ENCODE results near the gene RNU5B-1.
"Not testable (repeated sequence)": the region's sequence is repeated elsewhere in the genome, so short reads cannot be mapped to it uniquely, and the experiment has no call there.

Gene RNU5B-1

DNA sequence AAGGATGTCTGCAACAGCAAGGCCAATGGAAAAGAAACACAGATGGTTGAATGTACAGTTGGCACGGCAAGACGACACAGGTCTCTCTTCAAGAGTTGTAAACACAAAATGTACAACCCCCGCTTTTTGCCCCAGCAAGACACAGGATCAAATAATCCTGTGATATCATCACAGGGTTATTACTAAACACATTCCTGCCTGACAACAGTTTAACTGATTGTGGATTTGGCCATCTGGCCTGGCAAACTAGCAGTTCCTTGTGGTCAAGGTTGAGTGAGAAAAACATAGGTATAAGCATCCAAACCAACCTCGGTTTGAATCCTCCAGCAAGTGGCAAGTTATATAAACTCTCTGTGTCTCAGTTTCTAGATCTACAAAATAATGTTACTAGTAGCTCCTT is 41.2 kb upstream of the RNU5B-1 start:
- DNase-seq (ENCODE audit: low read depth, low spot score), result no peak
- no peak overlapping the region for H3K9ac ChIP-seq (ENCODE audit: insufficient read length, low read depth)
- no peaks in the 10 kb centered on the region for H3K27me3 ChIP-seq (ENCODE audit: insufficient read depth, insufficient read length)
- H3K36me3 ChIP-seq (ENCODE audit: insufficient read depth, insufficient read length, low read length), result peaks cover 16% of the 10 kb centered on the region
- no peaks in the 10 kb centered on the region for H3K9me3 ChIP-seq (ENCODE audit: insufficient read depth, low read length)
- TF ChIP-seq ZNF274 (IDR thresholded peaks at IDR 0.05; ENCODE audit: low read depth, low read length) (no peak), SUZ12 (IDR thresholded peaks at IDR 0.05; ENCODE audit: extremely low read depth, insufficient read depth, insufficient read length) (no peak), YY1 (IDR thresholded peaks at IDR 0.05; ENCODE audit: insufficient read depth, insufficient read length) (no peak)
- H3K4me1 ChIP-seq (ENCODE audit: insufficient read depth, insufficient read length), result peaks cover 9% of the 10 kb centered on the region
- no peak overlapping the region for H3K4me3 ChIP-seq (ENCODE audit: insufficient read length, low read depth)

DNA sequence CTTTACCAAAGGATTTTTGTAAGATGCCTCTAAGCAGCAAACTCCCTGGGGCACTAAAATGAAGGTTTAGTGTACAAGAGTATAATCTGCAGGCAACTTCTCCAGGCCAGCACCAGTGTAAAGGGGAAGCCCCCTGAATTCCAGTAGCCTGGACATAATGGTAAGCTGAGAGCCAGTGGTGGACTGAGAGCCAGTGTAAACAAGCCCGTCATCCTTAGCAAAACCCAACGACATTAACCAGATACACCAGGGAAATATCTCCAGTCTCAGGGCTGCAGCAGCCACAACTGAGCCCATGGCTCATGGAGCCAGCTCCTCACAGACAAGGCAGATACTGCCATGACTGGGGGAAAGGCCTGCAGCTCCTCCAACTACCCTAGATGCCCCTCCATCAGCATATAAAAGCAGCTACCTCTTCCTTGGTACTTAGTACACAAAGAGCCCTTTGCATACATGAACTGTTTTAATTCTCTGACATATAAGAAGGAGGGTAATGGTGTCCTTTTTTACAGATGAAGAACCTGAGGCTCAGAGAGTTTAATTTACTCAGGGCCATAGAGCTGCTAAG is 39.5 kb upstream of the RNU5B-1 start:
- Histone ChIP-seq H3K4me3 (ENCODE audit: insufficient read length, low read depth) (no peak overlapping the region), H3K9ac (ENCODE audit: insufficient read length, low read depth) (no peak overlapping the region), H3K9me3 (ENCODE audit: insufficient read depth, low read length) (no peaks in the 10 kb centered on the region), H3K4me1 (ENCODE audit: insufficient read depth, insufficient read length) (peaks cover 9% of the 10 kb centered on the region), H3K36me3 (ENCODE audit: insufficient read depth, insufficient read length, low read length) (peaks cover 16% of the 10 kb centered on the region), H3K27me3 (ENCODE audit: insufficient read depth, insufficient read length) (no peaks in the 10 kb centered on the region)
- TF ChIP-seq SUZ12 (IDR thresholded peaks at IDR 0.05; ENCODE audit: extremely low read depth, insufficient read depth, insufficient read length) (no peak), ZNF274 (IDR thresholded peaks at IDR 0.05; ENCODE audit: low read depth, low read length) (no peak), YY1 (IDR thresholded peaks at IDR 0.05; ENCODE audit: insufficient read depth, insufficient read length) (no peak)
- DNase-seq (ENCODE audit: low read depth, low spot score), result no peak

- no peaks in the 10 kb centered on the region for H3K9me3 ChIP-seq (ENCODE audit: insufficient read depth, low read length)
- H3K27me3 ChIP-seq (ENCODE audit: insufficient read depth, insufficient read length), result no peaks in the 10 kb centered on the region
- no peak for TF ChIP-seq ZNF274 (IDR thresholded peaks at IDR 0.05; ENCODE audit: low read depth, low read length)
- H3K36me3 ChIP-seq (ENCODE audit: insufficient read depth, insufficient read length, low read length), result peaks cover 9% of the 10 kb centered on the region
- DNase-seq (ENCODE audit: low read depth, low spot score), result no peak
- no peak overlapping the region for H3K4me3 ChIP-seq (ENCODE audit: insufficient read length, low read depth)
- peaks cover 8% of the 10 kb centered on the region for H3K4me1 ChIP-seq (ENCODE audit: insufficient read depth, insufficient read length)
- no peak overlapping the region for H3K9ac ChIP-seq (ENCODE audit: insufficient read length, low read depth)
These were observed 38.0 kb upstream of the RNU5B-1 start for GRCh38 chr15:65266469-65266868.

DNA sequence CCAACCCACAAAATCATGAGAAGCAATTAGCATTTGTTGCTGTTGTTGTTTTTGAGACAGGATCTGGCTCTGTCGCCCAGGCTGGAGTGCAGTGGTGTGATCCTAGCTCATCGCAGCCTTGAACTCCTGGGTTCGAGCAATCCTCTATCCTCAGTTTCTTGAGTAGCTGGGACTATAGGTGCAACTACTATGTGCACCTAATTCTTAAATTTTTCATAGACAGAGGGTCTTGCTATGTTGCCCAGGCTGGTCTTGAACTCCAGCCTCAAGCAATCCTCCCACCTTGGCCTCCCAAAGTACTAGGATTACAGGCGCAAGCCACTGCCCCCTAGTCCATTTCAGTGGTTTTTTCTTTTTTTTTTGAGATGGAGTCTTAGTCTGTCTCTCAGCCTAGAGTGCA is 36.1 kb upstream of the RNU5B-1 start:
- H3K9me3 ChIP-seq (ENCODE audit: insufficient read depth, low read length), result no peaks in the 10 kb centered on the region
- no peak overlapping the region for H3K4me3 ChIP-seq (ENCODE audit: insufficient read length, low read depth)
- no peak for DNase-seq (ENCODE audit: low read depth, low spot score)
- H3K27me3 ChIP-seq (ENCODE audit: insufficient read depth, insufficient read length), result no peaks in the 10 kb centered on the region
- no peaks in the 10 kb centered on the region for H3K36me3 ChIP-seq (ENCODE audit: insufficient read depth, insufficient read length, low read length)
- TF ChIP-seq SUZ12 (IDR thresholded peaks at IDR 0.05; ENCODE audit: extremely low read depth, insufficient read depth, insufficient read length) (no peak), YY1 (IDR thresholded peaks at IDR 0.05; ENCODE audit: insufficient read depth, insufficient read length) (no peak), ZNF274 (IDR thresholded peaks at IDR 0.05; ENCODE audit: low read depth, low read length) (no peak)
- H3K9ac ChIP-seq (ENCODE audit: insufficient read length, low read depth), result no peak overlapping the region
- H3K4me1 ChIP-seq (ENCODE audit: insufficient read depth, insufficient read length), result peaks cover 8% of the 10 kb centered on the region

GRCh38 chr15:65270811-65271545 is 33.5 kb upstream of the RNU5B-1 start:
- H3K27me3 ChIP-seq (ENCODE audit: insufficient read depth, insufficient read length); H3K36me3 ChIP-seq (ENCODE audit: insufficient read depth, insufficient read length, low read length); H3K9me3 ChIP-seq (ENCODE audit: insufficient read depth, low read length); H3K4me1 ChIP-seq (ENCODE audit: insufficient read depth, insufficient read length); H3K9ac ChIP-seq (ENCODE audit: insufficient read length, low read depth); H3K4me3 ChIP-seq (ENCODE audit: insufficient read length, low read depth): not testable (repeated sequence)
- peak; percentile 83 for DNase-seq (ENCODE audit: low read depth, low spot score)

GRCh38 chr15:65275104-65275727 is 29.3 kb upstream of the RNU5B-1 start:
- no peaks in the 10 kb centered on the region for H3K9me3 ChIP-seq (ENCODE audit: insufficient read depth, low read length)
- no peaks in the 10 kb centered on the region for H3K4me1 ChIP-seq (ENCODE audit: insufficient read depth, insufficient read length)
- no peak overlapping the region for H3K9ac ChIP-seq (ENCODE audit: insufficient read length, low read depth)
- H3K27me3 ChIP-seq (ENCODE audit: insufficient read depth, insufficient read length), result no peaks in the 10 kb centered on the region
- TF ChIP-seq SUZ12 (IDR thresholded peaks at IDR 0.05; ENCODE audit: extremely low read depth, insufficient read depth, insufficient read length) (no peak), ZNF274 (IDR thresholded peaks at IDR 0.05; ENCODE audit: low read depth, low read length) (no peak), YY1 (IDR thresholded peaks at IDR 0.05; ENCODE audit: insufficient read depth, insufficient read length) (no peak)
- H3K4me3 ChIP-seq (ENCODE audit: insufficient read length, low read depth), result no peak overlapping the region
- H3K36me3 ChIP-seq (ENCODE audit: insufficient read depth, insufficient read length, low read length), result no peaks in the 10 kb centered on the region
- DNase-seq (ENCODE audit: low read depth, low spot score), result no peak

- Histone ChIP-seq H3K27me3 (ENCODE audit: insufficient read depth, insufficient read length) (no peaks in the 10 kb centered on the region), H3K36me3 (ENCODE audit: insufficient read depth, insufficient read length, low read length) (no peaks in the 10 kb centered on the region), H3K9ac (ENCODE audit: insufficient read length, low read depth) (no peak overlapping the region), H3K4me3 (ENCODE audit: insufficient read length, low read depth) (no peak overlapping the region), H3K4me1 (ENCODE audit: insufficient read depth, insufficient read length) (no peaks in the 10 kb centered on the region), H3K9me3 (ENCODE audit: insufficient read depth, low read length) (no peaks in the 10 kb centered on the region)
- DNase-seq (ENCODE audit: low read depth, low spot score), result no peak
- TF ChIP-seq YY1 (IDR thresholded peaks at IDR 0.05; ENCODE audit: insufficient read depth, insufficient read length) (no peak), SUZ12 (IDR thresholded peaks at IDR 0.05; ENCODE audit: extremely low read depth, insufficient read depth, insufficient read length) (no peak), ZNF274 (IDR thresholded peaks at IDR 0.05; ENCODE audit: low read depth, low read length) (no peak)
These were observed 28.8 kb upstream of the RNU5B-1 start for GRCh38 chr15:65275728-65276126.
